CD4-positive, alpha-beta T cell treated with Interleukin-1 beta for 1 hour (primary cell): Measurements from ENCODE around the gene SPRY4.
"Not testable (repeated sequence)": the region's sequence is repeated elsewhere in the genome, so short reads cannot be mapped to it uniquely, and the experiment has no call there.

Experiments used
- DNase-seq, 2 donors: peaks; one replicate each; pipeline ENCODE4 v3.0.0-alpha.2; 2020 to 2022

SPRY4 gene

DNA sequence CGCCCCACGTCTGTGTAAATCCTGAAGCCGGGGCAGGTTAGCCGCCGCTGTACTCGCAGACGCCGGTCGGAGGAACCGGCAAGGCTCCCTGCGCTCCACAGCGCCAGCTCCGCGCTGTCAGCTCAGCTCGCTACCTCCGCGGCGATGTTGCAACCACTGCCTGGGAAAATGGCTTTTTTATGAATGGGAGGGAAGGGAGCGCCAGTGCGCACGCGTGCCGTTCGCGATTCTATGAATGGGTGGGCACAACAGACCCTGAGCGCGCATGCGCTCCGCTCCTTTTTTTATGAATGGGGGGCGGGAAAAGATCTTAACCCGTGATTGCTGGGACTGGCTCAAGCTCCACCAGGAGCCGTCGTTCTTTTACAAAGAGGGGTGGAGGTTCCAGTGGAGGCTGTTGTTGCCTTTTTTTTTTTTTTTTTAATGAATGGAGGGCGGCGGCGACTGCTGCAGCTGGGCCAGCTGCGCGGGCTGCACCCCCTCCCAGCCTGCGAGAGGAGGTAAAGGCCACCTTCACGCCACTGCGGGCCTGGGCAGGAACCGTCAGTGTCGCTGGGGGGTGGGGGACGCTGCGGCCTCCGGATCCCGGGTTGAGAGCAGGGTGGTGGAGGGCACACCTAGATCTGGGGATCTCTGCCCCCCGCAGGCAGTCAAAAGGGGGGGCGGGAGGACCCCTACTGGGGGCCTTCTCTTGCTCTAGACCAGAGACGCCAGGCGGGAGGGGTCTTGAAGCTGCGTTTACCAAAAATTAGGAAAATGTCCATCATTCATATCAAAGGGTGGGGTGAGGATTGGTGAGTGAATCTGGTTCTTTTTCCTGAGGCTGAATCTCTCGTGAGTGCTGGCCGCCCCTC is at the start of gene SPRY4:
SPRY4 (minus strand) TSS at position 151 of the 854 bp plus-strand sequence. CDS start 9,913 bp downstream, outside the sequence.
- DNase-seq: peak; percentile 79 to 84

- no peak for DNase-seq
Measured at GRCh38 chr5:142368529-142368928, 43.7 kb upstream of the SPRY4 start.

GRCh38 chr5:142366007-142366406 is 41.2 kb upstream of the SPRY4 start:
- no peak for DNase-seq

- DNase-seq: no peak
Measured at GRCh38 chr5:142364251-142365145, 39.7 kb upstream of the SPRY4 start.

- DNase-seq: no peak
Measured at GRCh38 chr5:142363619-142363963, 38.8 kb upstream of the SPRY4 start.

- DNase-seq: not testable (repeated sequence)
Measured at GRCh38 chr5:142362193-142362592, 37.4 kb upstream of the SPRY4 start.

DNA sequence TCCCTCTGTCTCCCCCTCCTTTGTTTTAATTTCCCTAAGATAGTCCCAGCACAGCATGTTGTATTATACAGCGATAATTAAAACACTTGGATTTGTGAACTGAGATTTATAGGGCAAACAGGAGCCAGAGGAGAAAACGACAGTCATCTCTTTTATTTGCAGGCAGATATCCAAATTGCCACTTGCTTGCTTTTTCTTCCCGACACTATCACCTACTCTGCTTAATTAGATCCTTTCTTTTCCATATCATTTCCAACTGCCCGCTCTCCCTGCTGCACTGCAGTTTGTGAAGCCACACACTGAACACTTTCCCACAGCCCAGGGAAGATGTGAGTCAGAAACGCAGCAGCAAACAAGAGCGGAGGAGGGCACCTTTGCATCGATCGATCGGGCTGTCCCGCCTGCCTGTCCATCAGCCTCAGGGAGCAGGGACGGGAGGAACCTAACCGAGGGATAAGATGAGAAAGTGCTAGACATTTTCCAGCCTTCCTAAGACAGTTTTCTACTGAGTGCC is 35.8 kb upstream of the SPRY4 start:
- DNase-seq: no peak

- DNase-seq: peak in 1 of 2 donors; percentile 9
Measured at GRCh38 chr5:142360051-142360498, 35.3 kb upstream of the SPRY4 start.

GRCh38 chr5:142358648-142359047 is 33.8 kb upstream of the SPRY4 start:
- no peak for DNase-seq

DNA sequence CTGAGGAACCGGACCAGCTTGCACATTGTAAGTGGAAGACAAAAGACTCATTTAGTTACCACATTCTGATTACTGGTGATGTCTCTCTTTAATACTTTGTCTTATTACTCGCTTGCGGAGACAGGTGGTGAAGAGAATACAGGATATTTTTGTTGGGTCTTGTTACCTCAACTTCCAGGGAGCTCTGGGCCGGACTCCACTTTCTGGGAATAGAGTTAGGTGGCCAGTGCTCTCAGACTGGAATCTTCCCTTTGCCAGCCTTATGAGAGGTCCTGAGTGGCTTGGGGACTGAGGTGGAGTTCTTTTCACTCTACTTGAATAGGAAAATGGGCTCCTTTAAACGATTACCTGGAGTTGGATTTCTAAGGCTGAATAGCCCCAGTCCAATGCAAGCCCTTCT is 33.3 kb upstream of the SPRY4 start:
- no peak for DNase-seq

- no peak for DNase-seq
Measured at GRCh38 chr5:142357469-142358090, 32.8 kb upstream of the SPRY4 start.

DNA sequence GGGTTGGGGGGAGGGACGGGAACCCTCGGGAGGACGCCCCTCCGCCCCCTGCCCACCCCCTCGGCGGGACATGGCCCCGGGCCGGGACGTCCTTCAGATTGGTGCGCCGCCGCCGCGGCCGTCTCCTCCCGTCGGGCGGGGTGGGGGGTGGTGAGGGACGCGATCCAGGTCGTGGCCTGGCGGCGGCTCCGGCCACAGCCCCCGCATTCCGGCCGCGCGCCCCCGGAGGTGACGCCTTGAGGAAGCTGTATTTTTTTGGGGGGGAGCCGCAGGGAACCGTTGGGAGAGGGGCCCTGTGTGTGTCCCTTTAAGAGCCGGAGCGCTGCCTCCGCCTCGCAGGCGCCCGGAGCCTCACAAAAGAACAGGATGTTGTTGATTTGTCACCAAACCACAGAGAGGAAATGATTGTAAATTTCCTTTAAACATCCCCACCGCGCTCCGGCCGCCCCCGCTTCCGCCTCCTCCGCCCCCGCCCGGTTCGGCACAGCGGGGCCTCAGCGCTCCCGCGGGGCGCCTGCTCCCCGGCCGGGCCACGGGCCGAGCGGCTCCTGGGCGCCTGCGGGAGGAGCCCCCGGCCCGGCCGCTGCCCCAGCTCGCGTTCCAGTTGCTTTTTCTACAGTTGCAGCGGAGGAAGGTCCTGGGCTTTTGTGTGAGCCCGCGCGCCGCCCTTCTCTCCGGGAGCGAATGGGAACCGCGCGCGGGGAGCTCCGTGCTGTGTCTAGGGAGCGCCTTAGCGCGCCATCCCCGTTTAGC is 32.1 kb upstream of the SPRY4 start:
- DNase-seq: peak; percentile 86 to 88

- no peak for DNase-seq
Measured at GRCh38 chr5:142356349-142356715, 31.5 kb upstream of the SPRY4 start.

- no peak for DNase-seq
Measured at GRCh38 chr5:142353071-142353472, 28.3 kb upstream of the SPRY4 start.

GRCh38 chr5:142350021-142350420 is 25.2 kb upstream of the SPRY4 start:
- no peak for DNase-seq

DNA sequence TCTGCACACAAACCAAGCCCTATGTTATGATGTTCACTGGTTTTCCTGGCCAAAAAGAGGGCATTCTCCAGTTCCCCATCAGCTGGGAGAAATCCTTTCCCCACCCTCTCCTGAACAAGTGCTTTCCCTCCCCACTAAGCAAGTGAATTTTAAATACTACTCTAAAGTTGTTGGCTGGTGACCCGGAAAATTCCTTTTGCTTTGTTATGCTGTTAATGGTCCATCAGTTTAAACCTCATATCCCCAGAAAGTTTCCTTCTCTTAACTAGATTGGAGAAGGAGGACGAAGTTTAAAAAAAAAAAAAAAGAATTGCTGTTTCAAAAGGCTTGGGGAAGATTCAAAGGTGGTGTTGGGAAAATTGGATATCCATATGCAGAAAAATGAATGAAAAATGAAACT is 21.9 kb upstream of the SPRY4 start:
- DNase-seq: no peak

- not testable (repeated sequence) for DNase-seq
Measured at GRCh38 chr5:142344915-142345314, 20.1 kb upstream of the SPRY4 start.

DNA sequence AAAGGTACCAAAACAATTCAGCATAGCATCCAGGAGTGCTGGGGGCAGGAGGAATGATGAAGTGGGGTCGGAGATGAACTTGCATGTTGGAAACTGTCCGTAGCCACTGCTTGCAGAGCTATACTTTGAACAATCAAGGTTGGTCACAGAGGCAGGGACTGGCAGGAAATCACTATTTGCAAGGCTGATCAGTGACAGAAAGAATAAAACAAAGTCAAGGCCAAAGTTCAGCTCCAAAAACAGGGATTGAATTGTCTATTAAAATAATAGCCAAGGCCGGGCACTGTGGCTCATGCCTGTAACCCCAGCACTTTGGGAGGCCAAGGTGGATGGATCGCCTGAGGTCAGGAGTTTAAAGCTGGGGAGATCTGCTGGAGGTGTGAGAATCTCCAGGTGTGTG is 18.7 kb upstream of the SPRY4 start:
- no peak for DNase-seq

DNA sequence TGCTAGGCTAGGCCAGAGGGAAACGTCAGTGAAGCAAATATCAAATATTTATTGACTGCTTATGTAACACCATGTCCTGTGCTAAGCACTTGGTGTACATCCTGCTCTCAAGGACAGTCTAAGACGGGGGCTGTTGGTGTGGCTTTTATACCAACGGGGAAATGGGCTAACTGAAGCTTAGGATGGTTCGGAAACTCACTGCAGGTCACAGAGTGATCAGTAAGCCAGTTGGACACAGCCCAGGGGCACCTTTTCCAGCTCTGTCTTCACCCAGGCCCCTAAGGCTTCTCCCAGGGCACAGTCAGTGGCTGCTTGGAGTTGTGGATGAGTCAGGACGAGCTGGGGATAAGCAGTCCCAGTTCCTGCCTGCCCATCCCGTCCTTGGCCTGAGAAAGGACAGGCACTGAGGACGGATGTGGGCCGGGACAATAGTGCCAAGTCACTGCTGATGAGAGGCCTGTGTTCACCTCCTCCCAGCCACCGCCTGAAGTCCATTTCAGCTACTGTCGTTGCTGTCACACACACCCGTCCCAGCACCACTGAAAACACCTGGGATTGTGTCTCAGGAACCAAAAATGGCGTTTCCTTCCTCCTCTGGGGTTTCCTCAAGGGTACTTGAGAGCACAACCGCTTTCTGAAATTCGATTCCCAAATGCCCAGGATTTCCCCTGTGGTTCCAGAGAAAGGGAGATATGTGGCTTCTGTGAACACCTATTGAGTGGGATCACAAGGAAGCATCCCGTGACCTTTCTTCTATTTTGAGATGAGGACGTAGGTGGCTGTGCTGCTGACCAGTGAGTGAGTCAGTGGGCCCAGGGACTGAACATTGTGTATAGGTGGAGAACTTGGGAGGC is 17.5 kb upstream of the SPRY4 start:
- DNase-seq: no peak

GRCh38 chr5:142339781-142340180 is 15.0 kb upstream of the SPRY4 start:
- DNase-seq: no peak

DNA sequence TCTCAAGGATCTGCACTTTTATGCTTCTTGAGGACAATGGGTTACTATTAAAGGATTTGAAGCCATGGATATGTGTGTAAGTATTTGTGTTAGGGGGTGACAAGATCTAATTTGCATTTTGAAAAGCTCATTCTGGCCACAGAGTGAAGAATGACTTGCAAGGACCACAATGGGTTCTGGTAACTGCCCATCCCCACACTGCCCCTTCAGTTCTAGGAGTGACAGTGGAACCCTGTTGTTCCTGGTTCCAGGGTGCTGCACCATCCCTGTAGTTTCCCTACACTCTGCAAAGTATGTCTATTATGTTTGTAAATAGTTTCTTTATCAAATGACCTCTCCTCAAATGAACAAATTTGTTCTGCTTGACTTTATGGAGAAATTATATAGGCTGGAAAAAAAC is 9.7 kb upstream of the SPRY4 start:
- DNase-seq: no peak
